ENCODE measurements around the gene GSTO1. TPM values are rescaled to one million over a fixed set of nuclear protein-coding genes. Genes with fewer than 3 reads are reported as not detected.
A peak's percentile ranks its signal among the peaks of the same experiment; 100 is the strongest.

The GSTO1 gene
- total and polyA plus RNA-seq, 2 of the 13 experiments (the other 11 are each of a cell fraction or from before 2014, with no cell fraction given): 228 to 300 TPM

- TF ChIP-seq ZMYM4 (CRISPR knock-in tag; IDR thresholded peaks at IDR 0.05) (0 out of 2 replicates have a peak, but pooled peaks have one; percentile 46), NFYC (CRISPR knock-in tag; IDR thresholded peaks at IDR 0.05) (no peak), NR2F2 (IDR thresholded peaks at IDR 0.05; ENCODE audit: borderline replicate concordance, low read depth) (no peak), ZNF17 (CRISPR knock-in tag; IDR thresholded peaks at IDR 0.05) (no peak), ZNF615 (CRISPR knock-in tag; IDR thresholded peaks at IDR 0.05; ENCODE audit: borderline replicate concordance) (no peak), DRAP1 (CRISPR knock-in tag; IDR thresholded peaks at IDR 0.05) (0 out of 2 replicates have a peak, but pooled peaks have one; percentile 6), THRA (CRISPR knock-in tag; IDR thresholded peaks at IDR 0.05; ENCODE audit: borderline replicate concordance) (no peak), FOXA1 (IDR thresholded peaks at IDR 0.05) (no peak), FOXA1 (CRISPR knock-in tag; IDR thresholded peaks at IDR 0.05) (no peak)
- TF ChIP-seq, protein P1, sequence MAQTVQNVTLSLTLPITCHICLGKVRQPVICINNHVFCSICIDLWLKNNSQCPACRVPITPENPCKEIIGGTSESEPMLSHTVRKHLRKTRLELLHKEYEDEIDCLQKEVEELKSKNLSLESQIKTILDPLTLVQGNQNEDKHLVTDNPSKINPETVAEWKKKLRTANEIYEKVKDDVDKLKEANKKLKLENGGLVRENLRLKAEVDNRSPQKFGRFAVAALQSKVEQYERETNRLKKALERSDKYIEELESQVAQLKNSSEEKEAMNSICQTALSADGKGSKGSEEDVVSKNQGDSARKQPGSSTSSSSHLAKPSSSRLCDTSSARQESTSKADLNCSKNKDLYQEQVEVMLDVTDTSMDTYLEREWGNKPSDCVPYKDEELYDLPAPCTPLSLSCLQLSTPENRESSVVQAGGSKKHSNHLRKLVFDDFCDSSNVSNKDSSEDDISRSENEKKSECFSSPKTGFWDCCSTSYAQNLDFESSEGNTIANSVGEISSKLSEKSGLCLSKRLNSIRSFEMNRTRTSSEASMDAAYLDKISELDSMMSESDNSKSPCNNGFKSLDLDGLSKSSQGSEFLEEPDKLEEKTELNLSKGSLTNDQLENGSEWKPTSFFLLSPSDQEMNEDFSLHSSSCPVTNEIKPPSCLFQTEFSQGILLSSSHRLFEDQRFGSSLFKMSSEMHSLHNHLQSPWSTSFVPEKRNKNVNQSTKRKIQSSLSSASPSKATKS (CRISPR knock-in tag; IDR thresholded peaks at IDR 0.05): no peak
- TF ChIP-seq, protein P2, sequence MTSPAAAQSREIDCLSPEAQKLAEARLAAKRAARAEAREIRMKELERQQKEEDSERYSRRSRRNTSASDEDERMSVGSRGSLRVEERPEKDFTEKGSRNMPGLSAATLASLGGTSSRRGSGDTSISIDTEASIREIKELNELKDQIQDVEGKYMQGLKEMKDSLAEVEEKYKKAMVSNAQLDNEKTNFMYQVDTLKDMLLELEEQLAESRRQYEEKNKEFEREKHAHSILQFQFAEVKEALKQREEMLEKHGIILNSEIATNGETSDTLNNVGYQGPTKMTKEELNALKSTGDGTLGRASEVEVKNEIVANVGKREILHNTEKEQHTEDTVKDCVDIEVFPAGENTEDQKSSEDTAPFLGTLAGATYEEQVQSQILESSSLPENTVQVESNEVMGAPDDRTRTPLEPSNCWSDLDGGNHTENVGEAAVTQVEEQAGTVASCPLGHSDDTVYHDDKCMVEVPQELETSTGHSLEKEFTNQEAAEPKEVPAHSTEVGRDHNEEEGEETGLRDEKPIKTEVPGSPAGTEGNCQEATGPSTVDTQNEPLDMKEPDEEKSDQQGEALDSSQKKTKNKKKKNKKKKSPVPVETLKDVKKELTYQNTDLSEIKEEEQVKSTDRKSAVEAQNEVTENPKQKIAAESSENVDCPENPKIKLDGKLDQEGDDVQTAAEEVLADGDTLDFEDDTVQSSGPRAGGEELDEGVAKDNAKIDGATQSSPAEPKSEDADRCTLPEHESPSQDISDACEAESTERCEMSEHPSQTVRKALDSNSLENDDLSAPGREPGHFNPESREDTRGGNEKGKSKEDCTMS (CRISPR knock-in tag; conservative IDR thresholded peaks at IDR 0.05): no peak
Observed at GRCh38 chr10:104286939-104287338, 32.2 kb downstream of the GSTO1 start (continued).

All from HepG2 (cell line).